ENCODE results near the gene SEC14L6.
"Not testable (repeated sequence)": the region's sequence is repeated elsewhere in the genome, so short reads cannot be mapped to it uniquely, and the experiment has no call there.

The SEC14L6 gene

GRCh38 chr22:30555282-30556210 lies 9.0 kb upstream of the SEC14L6 start:
- TF ChIP-seq CTCF (IDR thresholded peaks at IDR 0.05; ENCODE audit: low read length): no peak
- no peak for TF ChIP-seq EZH2 (optimal IDR thresholded peaks at IDR 0.05; ENCODE audit: low read depth, low read length)
- no peak for TF ChIP-seq EZH2phosphoT487 (IDR thresholded peaks at IDR 0.05; ENCODE audit: low read length)
- no peaks in the 10 kb centered on the region for H3K79me2 ChIP-seq (ENCODE audit: low read length)
- H3K4me3 ChIP-seq (ENCODE audit: low read length): no peak overlapping the region
- DNase-seq: no peak
- H3K4me2 ChIP-seq (ENCODE audit: low read depth, low read length): no peak overlapping the region
- H4K20me1 ChIP-seq (ENCODE audit: insufficient read depth, low read length): no peaks in the 10 kb centered on the region
- no peaks in the 10 kb centered on the region for H3K9me2 ChIP-seq (replicated peaks; ENCODE audit: insufficient read depth, low read length)
- no peaks in the 10 kb centered on the region for H3K4me1 ChIP-seq (ENCODE audit: low read length)
- H3K27ac ChIP-seq (ENCODE audit: low read length): no peak overlapping the region
- no peaks in the 10 kb centered on the region for H3K27me3 ChIP-seq (replicated peaks; ENCODE audit: insufficient read depth, low read length)
- H3F3A ChIP-seq (ENCODE audit: insufficient read depth, low read length): no peaks in the 10 kb centered on the region
- no peak overlapping the region for H2AFZ ChIP-seq (ENCODE audit: low read length)
- H3K9ac ChIP-seq (ENCODE audit: low read length): no peak overlapping the region
- no peaks in the 10 kb centered on the region for H3K9me3 ChIP-seq (replicated peaks; ENCODE audit: insufficient read depth, low read length)
- H3K36me3 ChIP-seq (replicated peaks; ENCODE audit: insufficient read depth, low read length): no peaks in the 10 kb centered on the region

- no peaks in the 10 kb centered on the region for H3K79me2 ChIP-seq (ENCODE audit: low read length)
- no peaks in the 10 kb centered on the region for H3K36me3 ChIP-seq (replicated peaks; ENCODE audit: insufficient read depth, low read length)
- H3K9ac ChIP-seq (ENCODE audit: low read length): no peak overlapping the region
- no peaks in the 10 kb centered on the region for H4K20me1 ChIP-seq (ENCODE audit: insufficient read depth, low read length)
- H3K4me1 ChIP-seq (ENCODE audit: low read length): no peaks in the 10 kb centered on the region
- no peaks in the 10 kb centered on the region for H3K9me2 ChIP-seq (replicated peaks; ENCODE audit: insufficient read depth, low read length)
- H3K9me3 ChIP-seq (replicated peaks; ENCODE audit: insufficient read depth, low read length): no peaks in the 10 kb centered on the region
- TF ChIP-seq CTCF (IDR thresholded peaks at IDR 0.05; ENCODE audit: low read length) (no peak), EZH2phosphoT487 (IDR thresholded peaks at IDR 0.05; ENCODE audit: low read length) (no peak), EZH2 (optimal IDR thresholded peaks at IDR 0.05; ENCODE audit: low read depth, low read length) (no peak)
- no peak overlapping the region for H3K27ac ChIP-seq (ENCODE audit: low read length)
- no peaks in the 10 kb centered on the region for H3F3A ChIP-seq (ENCODE audit: insufficient read depth, low read length)
- DNase-seq: no peak
- H3K4me3 ChIP-seq (ENCODE audit: low read length): no peak overlapping the region
- H2AFZ ChIP-seq (ENCODE audit: low read length): no peak overlapping the region
- H3K27me3 ChIP-seq (replicated peaks; ENCODE audit: insufficient read depth, low read length): peaks cover 9% of the 10 kb centered on the region; the same call in 1 of the 2 replicates
- H3K4me2 ChIP-seq (ENCODE audit: low read depth, low read length): no peak overlapping the region
Measured at GRCh38 chr22:30553971-30554370, 7.4 kb upstream of the SEC14L6 start.

- Histone ChIP-seq H4K20me1 (ENCODE audit: insufficient read depth, low read length) (no peaks in the 10 kb centered on the region), H3K27me3 (replicated peaks; ENCODE audit: insufficient read depth, low read length) (peaks cover 19% of the 10 kb centered on the region; the same call in 1 of the 2 replicates), H3K4me2 (ENCODE audit: low read depth, low read length) (no peak overlapping the region), H3K79me2 (ENCODE audit: low read length) (no peaks in the 10 kb centered on the region), H3K4me1 (ENCODE audit: low read length) (no peaks in the 10 kb centered on the region), H3F3A (ENCODE audit: insufficient read depth, low read length) (no peaks in the 10 kb centered on the region), H3K36me3 (replicated peaks; ENCODE audit: insufficient read depth, low read length) (no peaks in the 10 kb centered on the region), H3K9me3 (replicated peaks; ENCODE audit: insufficient read depth, low read length) (no peaks in the 10 kb centered on the region), H3K4me3 (ENCODE audit: low read length) (no peak overlapping the region), H3K27ac (ENCODE audit: low read length) (no peak overlapping the region), H2AFZ (ENCODE audit: low read length) (no peak overlapping the region), H3K9me2 (replicated peaks; ENCODE audit: insufficient read depth, low read length) (no peaks in the 10 kb centered on the region), H3K9ac (ENCODE audit: low read length) (no peak overlapping the region)
- DNase-seq: no peak
- TF ChIP-seq EZH2phosphoT487 (IDR thresholded peaks at IDR 0.05; ENCODE audit: low read length): no peak
- TF ChIP-seq EZH2 (optimal IDR thresholded peaks at IDR 0.05; ENCODE audit: low read depth, low read length): no peak
- TF ChIP-seq CTCF (IDR thresholded peaks at IDR 0.05; ENCODE audit: low read length): no peak
Measured at GRCh38 chr22:30552719-30553118, 6.2 kb upstream of the SEC14L6 start.

GRCh38 chr22:30551813-30552212 lies 5.3 kb upstream of the SEC14L6 start:
- H3K4me3 ChIP-seq (ENCODE audit: low read length); H3K79me2 ChIP-seq (ENCODE audit: low read length); H3F3A ChIP-seq (ENCODE audit: insufficient read depth, low read length); H3K9me3 ChIP-seq (replicated peaks; ENCODE audit: insufficient read depth, low read length); H3K27ac ChIP-seq (ENCODE audit: low read length); H3K9ac ChIP-seq (ENCODE audit: low read length); H3K36me3 ChIP-seq (replicated peaks; ENCODE audit: insufficient read depth, low read length); DNase-seq; H3K4me2 ChIP-seq (ENCODE audit: low read depth, low read length); H3K9me2 ChIP-seq (replicated peaks; ENCODE audit: insufficient read depth, low read length); H4K20me1 ChIP-seq (ENCODE audit: insufficient read depth, low read length); H3K4me1 ChIP-seq (ENCODE audit: low read length); H2AFZ ChIP-seq (ENCODE audit: low read length): not testable (repeated sequence)
- peaks cover 26% of the 10 kb centered on the region; the same call in 1 of the 2 replicates for H3K27me3 ChIP-seq (replicated peaks; ENCODE audit: insufficient read depth, low read length)
